H1 (cell line): ENCODE measurements around the gene SYMPK. TPM values are rescaled to one million over a fixed set of nuclear protein-coding genes. Genes with fewer than 3 reads are reported as not detected.
"Not testable (repeated sequence)": the region's sequence is repeated elsewhere in the genome, so short reads cannot be mapped to it uniquely, and the experiment has no call there.

Experiments
- CTCF ChIA-PET: fragments of 300-600 bp; sonication (Branson Sonifier 250); formaldehyde crosslinking; loops from one replicate; lab custom pipeline; 2021; ENCODE audit not compliant: partially characterized antibody; lab: Charles Lee
- POLR2A ChIA-PET: fragments of 300-600 bp; sonication (Branson Sonifier 250); formaldehyde crosslinking; loops from one replicate; lab custom pipeline; 2021; ENCODE audit warnings: inconsistent platforms; ENCODE audit not compliant: partially characterized antibody; lab: Charles Lee
- DNase-seq, 2 experiments: peaks; one replicate each; pipeline versions ENCODE4 v3.0.0 to v3.0.0-alpha.2; 2010 to 2022; ENCODE audit warnings: low spot score in 2 of 2, low read depth in 1 of 2, mixed read lengths in 1 of 2
- FAIRE-seq: peaks from 2 replicates; lab custom pipeline; 2011; peaks lifted over from hg19 to GRCh38; lab: Jason Lieb, UNC
- H2AFZ ChIP-seq: 2 replicates; pipeline ENCODE4 v1.8.1; 2012; ENCODE audit warnings: low read length, inconsistent platforms
- H2AK5ac ChIP-seq: 2 replicates; pipeline ENCODE4 v1.6.1; 2013; ENCODE audit warnings: low read depth, low read length
- H2BK120ac ChIP-seq: replicated peaks from 2 replicates; pipeline ENCODE3; 2013; ENCODE audit warnings: low read depth, low read length, inconsistent platforms
- H2BK12ac ChIP-seq: 2 replicates; pipeline ENCODE4 v1.6.1; 2013; ENCODE audit warnings: low read depth, low read length
- H2BK15ac ChIP-seq: 2 replicates; pipeline ENCODE4 v1.6.1; 2013; ENCODE audit warnings: low read length
- H2BK20ac ChIP-seq: 2 replicates; pipeline ENCODE4 v1.6.1; 2013; ENCODE audit warnings: low read length
- H2BK5ac ChIP-seq: 2 replicates; pipeline ENCODE4 v1.6.1; 2013; ENCODE audit warnings: low read depth, low read length
- H3K14ac ChIP-seq: 2 replicates; pipeline ENCODE4 v1.6.1; 2013; ENCODE audit warnings: inconsistent platforms; ENCODE audit not compliant: insufficient read length
- H3K18ac ChIP-seq: 2 replicates; pipeline ENCODE4 v1.6.1; 2013; ENCODE audit warnings: low read length; ENCODE audit errors: extremely low read depth
- H3K23ac ChIP-seq: 2 replicates; pipeline ENCODE4 v1.6.1; 2013; ENCODE audit warnings: inconsistent platforms; ENCODE audit not compliant: insufficient read length
- H3K23me2 ChIP-seq: 2 replicates; pipeline ENCODE4 v1.6.1; 2013; ENCODE audit warnings: low read depth, low read length
- H3K27ac ChIP-seq: 2 replicates; pipeline ENCODE4 v1.6.1; 2011; ENCODE audit warnings: low read depth, low read length, inconsistent platforms
- H3K27me3 ChIP-seq, 4 experiments: replicated peaks in 1 of 4; 1 replicate in 1 of 4; 2 replicates in 3 of 4; pipeline versions ENCODE4 v1.6.1 to v1.8.1; 2011 to 2013; ENCODE audit warnings: low read length in 3 of 4, mild to moderate bottlenecking in 3 of 4, inconsistent platforms in 2 of 4, mixed read lengths in 2 of 4, moderate library complexity in 1 of 4; ENCODE audit not compliant: control insufficient read depth in 3 of 4, insufficient read depth in 3 of 4; ENCODE audit errors: extremely low read depth in 1 of 4
- H3K36me3 ChIP-seq, 4 experiments: 2 replicates each; pipeline versions ENCODE4 v1.6.1 to v1.8.1; 2011 to 2013; ENCODE audit warnings: mild to moderate bottlenecking in 4 of 4, low read length in 3 of 4, moderate library complexity in 2 of 4, control low read depth in 1 of 4, inconsistent platforms in 1 of 4; ENCODE audit not compliant: insufficient read depth in 4 of 4, control insufficient read depth in 2 of 4
- H3K4ac ChIP-seq: replicated peaks from 2 replicates; pipeline ENCODE3; 2013; ENCODE audit warnings: low read length, low read depth, mixed read lengths, inconsistent platforms; ENCODE audit not compliant: insufficient read length
- H3K4me1 ChIP-seq, 4 experiments: replicated peaks in 1 of 4; 1 replicate in 1 of 4; 2 replicates in 3 of 4; pipeline versions ENCODE4 v1.6.1 to v1.8.1; 2011 to 2013; ENCODE audit warnings: low read length in 3 of 4, inconsistent platforms in 2 of 4, mixed read lengths in 1 of 4; ENCODE audit not compliant: insufficient read depth in 4 of 4, control insufficient read depth in 3 of 4
- H3K4me2 ChIP-seq, 2 experiments: 2 replicates each; pipeline versions ENCODE4 v1.6.1 to v1.8.1; 2011 to 2013; ENCODE audit warnings: low read depth in 2 of 2, low read length in 2 of 2, control low read depth in 1 of 2, inconsistent platforms in 1 of 2, mild to moderate bottlenecking in 1 of 2; ENCODE audit not compliant: insufficient read depth in 1 of 2
- H3K4me3 ChIP-seq, 4 experiments: fragments of 200-600, 300-600 bp in 1 of 4; sonication (generic), shearing (Covaris generic), sonication (Bioruptor Twin) in 1 of 4; 2 replicates each; pipeline versions ENCODE4 v1.5.1 to v1.8.1; 2011 to 2016; ENCODE audit warnings: low read length in 4 of 4, low read depth in 3 of 4, control low read depth in 2 of 4, inconsistent platforms in 2 of 4, mild to moderate bottlenecking in 2 of 4, mixed read lengths in 1 of 4, moderate library complexity in 1 of 4; ENCODE audit not compliant: insufficient read depth in 2 of 4; ENCODE audit errors: extremely low read depth in 1 of 4
- H3K56ac ChIP-seq: replicated peaks from 2 replicates; pipeline ENCODE3; 2013; ENCODE audit warnings: low read depth, mild to moderate bottlenecking, mixed read lengths, low read length, inconsistent platforms; ENCODE audit not compliant: insufficient read length
- H3K79me1 ChIP-seq: 2 replicates; pipeline ENCODE4 v1.6.1; 2013; ENCODE audit warnings: low read depth, low read length, control low read depth
- H3K79me2 ChIP-seq, 2 experiments: 2 replicates each; pipeline versions ENCODE4 v1.6.1 to v1.8.1; 2012 to 2013; ENCODE audit warnings: low read length in 2 of 2, mild to moderate bottlenecking in 2 of 2, inconsistent platforms in 1 of 2; ENCODE audit not compliant: insufficient read depth in 2 of 2, control insufficient read depth in 1 of 2
- H3K9ac ChIP-seq, 4 experiments: replicated peaks in 1 of 4; 1 replicate in 1 of 4; 2 replicates in 3 of 4; pipeline versions ENCODE4 v1.6.1 to v1.8.1; 2011 to 2013; ENCODE audit warnings: low read depth in 3 of 4, low read length in 3 of 4, control low read depth in 2 of 4, mild to moderate bottlenecking in 2 of 4, moderate library complexity in 2 of 4, inconsistent platforms in 1 of 4; ENCODE audit errors: extremely low read depth in 1 of 4
- H3K9me3 ChIP-seq, 2 experiments: 2 replicates each; pipeline versions ENCODE4 v1.6.1 to v1.8.1; 2012 to 2013; ENCODE audit warnings: mild to moderate bottlenecking in 2 of 2, moderate library complexity in 2 of 2, control low read depth in 1 of 2, inconsistent platforms in 1 of 2, low read depth in 1 of 2, low read length in 1 of 2, mixed read lengths in 1 of 2; ENCODE audit not compliant: insufficient read depth in 2 of 2
- H4K20me1 ChIP-seq, 2 experiments: replicated peaks in 1 of 2; 2 replicates each; pipeline versions ENCODE3 to v1.8.1; 2011 to 2013; ENCODE audit warnings: inconsistent platforms in 2 of 2, low read length in 2 of 2, mild to moderate bottlenecking in 1 of 2; ENCODE audit not compliant: insufficient read depth in 2 of 2, control insufficient read depth in 1 of 2
- H4K5ac ChIP-seq: 2 replicates; pipeline ENCODE4 v1.6.1; 2013; ENCODE audit warnings: low read length, low read depth, mixed read lengths, inconsistent platforms; ENCODE audit not compliant: insufficient read length
- H4K8ac ChIP-seq: 2 replicates; pipeline ENCODE4 v1.8.0; 2013; ENCODE audit warnings: mild to moderate bottlenecking, moderate library complexity, low read length, inconsistent platforms; ENCODE audit not compliant: insufficient read depth; ENCODE audit errors: extremely low read depth
- H4K91ac ChIP-seq: replicated peaks from 2 replicates; pipeline ENCODE3; 2013; ENCODE audit warnings: low read length, mixed read lengths, inconsistent platforms; ENCODE audit not compliant: insufficient read length
- BRCA1 ChIP-seq: IDR thresholded peaks from 2 replicates; pipeline ENCODE4 v1.6.1; 2012; ENCODE audit warnings: low read depth, low read length, improper control_type of control experiment
- CTCF ChIP-seq, 3 experiments: IDR thresholded peaks; 1 replicate in 2 of 3; 2 replicates in 1 of 3; pipeline versions ENCODE4 v1.5.1 to v1.6.1; 2011; ENCODE audit warnings: low read length in 3 of 3, mild to moderate bottlenecking in 3 of 3, inconsistent platforms in 2 of 3, low read depth in 1 of 3, moderate library complexity in 1 of 3; ENCODE audit not compliant: insufficient read depth in 1 of 3; ENCODE audit errors: control extremely low read depth in 1 of 3
- FOSL1 ChIP-seq: IDR thresholded peaks from 2 replicates; pipeline ENCODE4 v1.6.1; 2011; ENCODE audit warnings: mild to moderate bottlenecking, low read depth, low read length, moderate library complexity; ENCODE audit not compliant: insufficient read depth
- GTF2F1 ChIP-seq: IDR thresholded peaks from 2 replicates; pipeline ENCODE4 v1.6.1; 2012; ENCODE audit warnings: low read depth, low read length, improper control_type of control experiment, borderline replicate concordance
- KDM1A ChIP-seq: fragments of 200-600, 300-600 bp; sonication (generic); IDR thresholded peaks from 2 replicates; pipeline ENCODE4 v1.7.1; 2016; ENCODE audit warnings: mild to moderate bottlenecking, low read length, borderline replicate concordance
- KDM4A ChIP-seq: IDR thresholded peaks from one replicate; pipeline ENCODE4 v1.7.1; 2012; ENCODE audit warnings: low read depth, mild to moderate bottlenecking, moderate library complexity, low read length, inconsistent platforms; ENCODE audit not compliant: severe bottlenecking
- WGBS, 2 experiments: shearing (Covaris generic) in 1 of 2; methylation state at CpG; one replicate each; pipeline versions ENCODE4 v1.1.6 to v1.1.7; 2013 to 2015; ENCODE audit warnings: low lambda C conversion rate in 2 of 2, mixed read lengths in 2 of 2, inconsistent platforms in 1 of 2, low coverage in 1 of 2, missing lambda C conversion rate in 1 of 2; ENCODE audit not compliant: insufficient replicate concordance in 2 of 2, insufficient coverage in 1 of 2, insufficient read length in 1 of 2; ENCODE audit errors: extremely low coverage in 1 of 2, missing lambda C conversion rate in 1 of 2; 5-methylcytosine and 5-hydroxymethylcytosine counted together
- polyA plus RNA-seq, 7 experiments: library from polyadenylated mRNA; depleted of rRNA in 3 of 7; stranded (reverse) in 5 of 7; unstranded in 2 of 7; fragments of >200 nt in 5 of 7; fragments of 200-250 nt in 2 of 7; gene quantifications; 1 replicate in 5 of 7; 2 replicates in 1 of 7; 4 replicates in 1 of 7; pipeline versions ENCODE4 v1.2.1 to v1.2.3, GENCODE V29; 2011 to 2013; ENCODE audit warnings: missing spikeins in 2 of 7, mixed read lengths in 2 of 7
- total RNA-seq: library from RNA; stranded (reverse); fragmentation: NEBNext Ultra II Directional; extraction: Animal tissue kit (Norgen Biotek cat#: 25700); gene quantifications from 2 replicates; pipeline ENCODE4 v1.2.1, GENCODE V29; 2021

Gene SYMPK
- total and polyA plus RNA-seq, 2 of the 8 experiments (the other 6 are each of a cell fraction or from before 2014, with no cell fraction given), result 93.6 to 99.5 TPM

GRCh38 chr19:45870798-45871197 lies 7.9 kb upstream of the SYMPK start (continued):
- TF ChIP-seq CTCF (IDR thresholded peaks at IDR 0.05; ENCODE audit: control extremely low read depth in 1 of 3, insufficient read depth in 1 of 3, low read depth in 1 of 3, low read length in 3 of 3) (no peak), GTF2F1 (no peak), KDM4A (no peak), BRCA1 (no peak), FOSL1 (no peak), KDM1A (no peak)

GRCh38 chr19:45867241-45867640 lies 4.3 kb upstream of the SYMPK start:
- not testable (repeated sequence) for H3K9ac ChIP-seq, H2BK15ac ChIP-seq, H3K18ac ChIP-seq, H2BK5ac ChIP-seq, H3K14ac ChIP-seq, H2AFZ ChIP-seq, H3K27me3 ChIP-seq, FAIRE-seq, H4K20me1 ChIP-seq, H3K36me3 ChIP-seq, H2BK120ac ChIP-seq, H3K4me2 ChIP-seq, H4K91ac ChIP-seq, DNase-seq, H3K56ac ChIP-seq, H3K9me3 ChIP-seq, H3K4me3 ChIP-seq, H3K23ac ChIP-seq, H3K4ac ChIP-seq, H2BK20ac ChIP-seq, H4K8ac ChIP-seq, H2BK12ac ChIP-seq, H2AK5ac ChIP-seq, H4K5ac ChIP-seq, H3K27ac ChIP-seq
- Histone ChIP-seq H3K79me2 (peaks cover 3 to 45% of the 10 kb centered on the region in 2 experiments; a peak in 2 of 4 replicates), H3K23me2 (peaks cover 14% of the 10 kb centered on the region), H3K4me1 (peaks cover 0 to 14% (median 8%) of the 10 kb centered on the region in 4 experiments; a peak in 6 of 7 replicates), H3K79me1 (peaks cover 11% of the 10 kb centered on the region; the same call in 1 of the 2 replicates)
- WGBS, 2 experiments, result 96% methylated on average over 4 of the region's 4 CpGs; no CpG with 5 or more reads in 1 of the 2 experiments
- CTCF ChIA-PET, result interaction anchor here (12.4 kb wide), 1 partner anchor 16 kb away, joined by 208 read pairs; the partner anchor contains the start of gene IRF2BP1
- POLR2A ChIA-PET, result interaction anchor here (5.1 to 13.7 kb wide), 2 partner anchors 8 to 16 kb away, joined by 48 to 277 read pairs; partner anchors contain the start of gene IRF2BP1
